AG04450 (cell line): ENCODE data around the gene MEIOB. TPM values are rescaled to one million over a fixed set of nuclear protein-coding genes. Genes with fewer than 3 reads are reported as not detected.

Experiments
- CTCF ChIA-PET: fragments of 300-600, 350-600 bp; formaldehyde crosslinking; extraction: SDS; loops from one replicate; lab custom pipeline; 2022; ENCODE audit warnings: antibody characterized with exemption, inconsistent platforms; lab: Charles Lee
- POLR2A ChIA-PET: fragments of 350-600 bp; formaldehyde crosslinking; extraction: SDS; loops from one replicate; lab custom pipeline; 2021; ENCODE audit warnings: antibody characterized with exemption, inconsistent platforms; lab: Yijun Ruan, JAX
- DNase-seq: peaks from one replicate; pipeline ENCODE4 v3.0.0-alpha.2; 2011; ENCODE audit warnings: low read depth, low spot score
- H3K27ac ChIP-seq: one replicate; pipeline ENCODE4 v1.5.1; 2012; ENCODE audit warnings: low read depth, low read length, control low read depth
- H3K27me3 ChIP-seq: one replicate; pipeline ENCODE4 v1.6.0; 2012; ENCODE audit warnings: low read length; ENCODE audit not compliant: control insufficient read depth, insufficient read depth
- H3K4me3 ChIP-seq: 2 replicates; pipeline ENCODE4 v1.5.1; 2011; ENCODE audit warnings: mild to moderate bottlenecking, low read depth, low read length, control low read depth
- H3K9me3 ChIP-seq: 2 replicates; pipeline ENCODE4 v1.5.1; 2012; ENCODE audit warnings: low read length; ENCODE audit not compliant: control insufficient read depth, insufficient read depth
- polyA plus RNA-seq: library from polyadenylated mRNA; depleted of rRNA; stranded (reverse); fragments of >200 nt; gene quantifications from 2 replicates; pipeline ENCODE4 v1.2.3, GENCODE V29; 2011
- TF ChIP-seq, protein P1 (sequence below): IDR thresholded peaks from 2 replicates; pipeline ENCODE4 v1.5.1; 2011; ENCODE audit warnings: low read depth, low read length, control low read depth, inconsistent platforms

MEIOB gene
- polyA plus RNA-seq, 1 experiment = 0.04 TPM

DNA sequence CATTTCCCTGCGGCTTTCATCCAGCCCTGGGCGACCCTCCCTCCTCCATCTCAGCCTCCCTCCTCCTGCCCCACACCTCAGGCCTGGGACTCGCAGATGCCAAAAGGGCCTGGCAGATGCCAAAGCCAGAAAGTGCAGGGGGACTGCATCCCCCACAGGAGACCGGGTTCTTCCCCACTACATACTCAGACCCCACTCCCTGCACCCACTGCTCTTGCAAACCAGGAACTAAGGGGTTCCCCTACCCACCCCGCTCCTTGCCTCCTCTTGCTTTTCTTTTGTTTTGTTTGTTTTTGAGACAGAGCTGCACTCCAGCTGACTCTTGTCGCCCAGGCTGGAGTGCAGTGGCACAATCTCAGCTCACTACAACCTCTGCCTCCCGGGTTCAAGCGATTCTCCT, 43.0 kb upstream of the MEIOB start:
- ChIA-PET POLR2A (no interaction called here), CTCF (no interaction called here)
- Histone ChIP-seq H3K4me3 (no peak overlapping the region), H3K9me3 (no peaks in the 10 kb centered on the region; the same call in 1 of the 2 replicates), H3K27me3 (peaks cover 65% of the 10 kb centered on the region), H3K27ac (no peak overlapping the region)
- no peak for DNase-seq
- TF ChIP-seq, protein P1, sequence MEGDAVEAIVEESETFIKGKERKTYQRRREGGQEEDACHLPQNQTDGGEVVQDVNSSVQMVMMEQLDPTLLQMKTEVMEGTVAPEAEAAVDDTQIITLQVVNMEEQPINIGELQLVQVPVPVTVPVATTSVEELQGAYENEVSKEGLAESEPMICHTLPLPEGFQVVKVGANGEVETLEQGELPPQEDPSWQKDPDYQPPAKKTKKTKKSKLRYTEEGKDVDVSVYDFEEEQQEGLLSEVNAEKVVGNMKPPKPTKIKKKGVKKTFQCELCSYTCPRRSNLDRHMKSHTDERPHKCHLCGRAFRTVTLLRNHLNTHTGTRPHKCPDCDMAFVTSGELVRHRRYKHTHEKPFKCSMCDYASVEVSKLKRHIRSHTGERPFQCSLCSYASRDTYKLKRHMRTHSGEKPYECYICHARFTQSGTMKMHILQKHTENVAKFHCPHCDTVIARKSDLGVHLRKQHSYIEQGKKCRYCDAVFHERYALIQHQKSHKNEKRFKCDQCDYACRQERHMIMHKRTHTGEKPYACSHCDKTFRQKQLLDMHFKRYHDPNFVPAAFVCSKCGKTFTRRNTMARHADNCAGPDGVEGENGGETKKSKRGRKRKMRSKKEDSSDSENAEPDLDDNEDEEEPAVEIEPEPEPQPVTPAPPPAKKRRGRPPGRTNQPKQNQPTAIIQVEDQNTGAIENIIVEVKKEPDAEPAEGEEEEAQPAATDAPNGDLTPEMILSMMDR = no peak

DNA sequence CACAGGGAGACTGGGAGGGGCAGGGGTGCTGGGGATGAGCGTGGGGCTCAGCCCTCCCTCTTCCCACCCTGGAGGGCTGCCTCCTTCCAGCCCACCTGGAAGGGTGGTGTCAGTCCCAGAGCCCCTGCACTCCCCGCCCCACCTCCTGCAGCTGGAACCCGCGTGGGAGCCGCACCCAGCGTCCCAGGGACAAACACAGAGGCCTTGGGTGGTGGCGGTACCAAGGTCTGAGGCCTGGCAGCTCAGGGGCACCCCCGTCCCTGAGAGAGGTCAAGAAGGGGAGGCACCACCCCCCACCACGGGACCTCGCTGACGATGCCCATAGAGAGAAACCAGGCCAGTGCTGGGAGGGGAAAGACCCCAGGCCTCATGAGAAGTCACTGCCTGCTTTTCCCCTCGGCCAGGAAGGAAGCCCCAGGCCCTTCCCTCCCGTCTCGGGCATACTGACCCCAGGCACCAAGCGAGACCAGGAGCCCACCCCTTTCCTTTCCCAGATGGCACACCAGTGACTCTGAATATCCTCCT, 42.2 kb upstream of the MEIOB start:
- CTCF ChIA-PET = no interaction called here
- TF ChIP-seq, protein P1 = no peak
- POLR2A ChIA-PET = no interaction called here
- H3K27ac ChIP-seq = no peak overlapping the region
- no peaks in the 10 kb centered on the region; the same call in 1 of the 2 replicates for H3K9me3 ChIP-seq
- no peak for DNase-seq
- peaks cover 62% of the 10 kb centered on the region for H3K27me3 ChIP-seq
- H3K4me3 ChIP-seq = no peak overlapping the region

DNA sequence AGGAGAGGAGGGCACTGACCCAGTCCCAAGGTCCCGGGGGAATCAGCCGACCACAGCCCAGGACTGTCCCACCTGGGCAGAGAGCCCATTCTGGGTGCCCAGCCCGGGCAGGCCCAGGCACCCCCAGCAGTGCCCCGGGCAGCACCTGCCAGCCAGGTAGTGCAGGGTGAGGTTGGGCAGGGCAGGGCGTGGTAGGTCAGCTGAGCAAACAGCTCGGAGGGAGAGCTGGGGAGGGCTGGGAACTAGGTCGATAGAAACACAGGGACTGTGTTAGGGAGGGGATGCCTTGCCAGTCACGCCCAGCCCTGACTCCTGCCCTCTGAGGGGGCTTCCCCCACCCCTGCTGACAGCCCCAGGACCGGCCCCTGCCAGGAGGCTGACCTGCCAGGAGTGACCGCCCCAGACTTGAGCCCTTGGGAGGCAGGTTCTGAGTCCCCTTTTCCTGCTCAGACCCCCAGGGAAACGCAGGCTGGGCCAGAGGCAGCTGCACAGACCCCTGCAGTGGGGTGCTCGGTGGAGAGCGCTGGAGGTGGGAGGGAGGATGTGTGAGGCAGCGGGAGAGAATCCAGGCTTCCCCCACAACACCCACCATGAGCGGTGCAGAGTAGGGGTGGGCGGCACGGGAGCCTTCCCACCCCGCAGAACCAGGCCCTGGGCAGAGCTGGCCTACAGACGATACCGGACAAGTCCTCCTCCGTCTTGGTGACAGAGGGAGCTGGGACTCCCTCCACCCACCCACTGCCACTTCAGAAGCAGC, 41.5 kb upstream of the MEIOB start:
- H3K9me3 ChIP-seq = no peaks in the 10 kb centered on the region; the same call in 1 of the 2 replicates
- no peak overlapping the region for H3K4me3 ChIP-seq
- CTCF ChIA-PET = no interaction called here
- no peak for DNase-seq
- TF ChIP-seq, protein P1 = no peak
- H3K27me3 ChIP-seq = peaks cover 62% of the 10 kb centered on the region
- POLR2A ChIA-PET = no interaction called here
- no peak overlapping the region for H3K27ac ChIP-seq

DNA sequence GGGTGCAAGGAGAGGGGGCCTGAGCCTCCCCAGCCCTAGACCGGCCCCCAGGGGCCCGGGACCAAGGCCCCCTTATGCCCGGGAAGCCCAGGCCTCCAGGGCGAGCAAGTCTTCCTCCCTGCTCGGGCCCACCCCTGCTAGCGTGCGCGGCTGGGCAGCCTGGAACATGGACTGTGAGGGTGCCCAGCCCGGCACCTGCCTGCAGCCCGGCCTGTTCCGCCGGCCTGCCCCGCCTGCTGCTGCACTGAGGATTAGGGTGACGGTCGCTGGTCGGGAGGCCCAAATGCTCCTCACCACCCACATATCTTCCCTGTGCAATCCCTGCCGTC, 40.2 kb upstream of the MEIOB start:
- H3K27me3 ChIP-seq = peaks cover 61% of the 10 kb centered on the region
- ChIA-PET CTCF (no interaction called here), POLR2A (no interaction called here)
- TF ChIP-seq, protein P1 = no peak
- no peaks in the 10 kb centered on the region; the same call in 1 of the 2 replicates for H3K9me3 ChIP-seq
- no peak overlapping the region for H3K27ac ChIP-seq
- no peak overlapping the region for H3K4me3 ChIP-seq
- no peak for DNase-seq

DNA sequence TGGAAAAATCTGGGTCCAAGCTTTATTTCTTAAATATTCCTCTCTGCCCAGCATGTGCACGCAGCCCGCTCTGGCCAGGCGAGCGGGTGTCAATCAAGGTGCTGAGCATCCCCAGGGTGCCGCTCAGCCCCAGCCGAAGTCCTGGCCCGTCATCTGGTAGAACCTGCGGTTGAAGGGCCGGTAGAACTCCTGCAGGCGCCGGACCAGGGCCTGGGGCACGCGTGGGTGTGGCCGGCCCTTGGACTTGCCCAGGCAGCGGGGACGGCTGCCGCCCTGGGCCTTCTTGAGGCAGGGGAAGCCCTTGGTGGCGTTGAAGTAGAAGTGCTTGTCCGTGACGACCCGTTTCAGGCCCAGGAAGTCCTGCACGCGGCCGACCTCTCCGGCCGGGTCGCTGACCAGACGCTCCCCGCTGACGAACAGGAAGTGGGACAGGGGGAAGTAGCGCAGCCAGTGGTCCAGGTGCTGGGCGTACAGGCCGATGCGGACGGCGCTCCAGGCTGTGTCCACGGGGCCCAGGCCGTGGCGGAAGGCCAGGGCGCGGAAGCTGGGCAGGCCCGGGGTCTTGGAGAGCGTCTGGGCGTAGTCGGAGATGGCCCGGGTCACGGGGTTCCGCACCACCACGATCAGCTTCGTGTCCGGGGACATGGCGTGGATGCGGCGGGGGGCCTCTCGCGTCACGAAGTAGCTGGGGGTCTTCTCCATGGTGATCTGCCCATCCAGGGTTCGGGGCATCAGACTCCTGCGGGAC, 39.7 kb upstream of the MEIOB start:
- H3K27ac ChIP-seq = no peak overlapping the region
- TF ChIP-seq, protein P1 = no peak
- CTCF ChIA-PET = no interaction called here
- no peak overlapping the region for H3K4me3 ChIP-seq
- no peaks in the 10 kb centered on the region; the same call in 1 of the 2 replicates for H3K9me3 ChIP-seq
- no peak for DNase-seq
- H3K27me3 ChIP-seq = peaks cover 59% of the 10 kb centered on the region
- POLR2A ChIA-PET = no interaction called here
